Ovary (tissue), 9 donors: ENCODE results near the gene CFAP300. TPM values are rescaled to one million over a fixed set of nuclear protein-coding genes. Genes with fewer than 3 reads are reported as not detected.

Source experiments
- DNase-seq, 5 donors: peaks; one replicate each; pipeline ENCODE4 v3.0.0-alpha.2; 2019 to 2020
- H3K27ac ChIP-seq, 2 donors: fragments of 200-600 bp; one replicate each; pipeline versions ENCODE4 v1.5.1 to v1.8.0; 2019 to 2022
- H3K27me3 ChIP-seq: fragments of 200-600 bp; one replicate; pipeline ENCODE4 v1.8.0; 2022
- H3K36me3 ChIP-seq: fragments of 200-600 bp; sonication (generic); one replicate; pipeline ENCODE4 v1.5.1; 2019
- H3K4me1 ChIP-seq: one replicate; pipeline ENCODE4 v1.8.1; 2013; ENCODE audit warnings: mild to moderate bottlenecking, moderate library complexity; ENCODE audit not compliant: insufficient read depth
- H3K4me3 ChIP-seq: fragments of 200-600 bp; sonication (generic); one replicate; pipeline ENCODE4 v1.5.1; 2017
- H3K9me3 ChIP-seq, 2 donors: fragments of 200-600 bp in 1 of 2; sonication (generic) in 1 of 2; one replicate each; pipeline versions ENCODE4 v1.5.1 to v1.8.1; 2013 to 2019; ENCODE audit warnings: mild to moderate bottlenecking in 1 of 2, moderate library complexity in 1 of 2
- EP300 ChIP-seq: sonication (generic); formaldehyde crosslinking; IDR thresholded peaks from one replicate; pipeline ENCODE4 v1.6.1; 2017; ENCODE audit warnings: antibody characterized with exemption
- POLR2A ChIP-seq: fragments of 450-650 bp; IDR thresholded peaks from one replicate; pipeline ENCODE4 v1.6.1; 2017; ENCODE audit warnings: antibody characterized with exemption, mild to moderate bottlenecking, moderate library complexity
- WGBS, 3 donors: extraction: QIAGEN DNeasy Blood & Tissue Kit in 1 of 3; methylation state at CpG; one replicate each; pipeline versions ENCODE4 v1.1.5 to v1.1.7; 2013 to 2017; 5-methylcytosine and 5-hydroxymethylcytosine counted together
- intact Hi-C, 4 donors: fragments of 100-400 bp; cut with DNase I; formaldehyde crosslinking; loops; one replicate each; pipeline versions ENCODE4 v1.11.0 to v1.15.1; 2022 to 2023
- polyA plus RNA-seq, 2 donors: library from polyadenylated mRNA; stranded (reverse); fragments of 200-250 nt in 1 of 2; fragments of 350-450 nt in 1 of 2; fragmentation: Illumina TruSeq in 1 of 2; extraction: RNeasy Lipid Tissue Mini Kit (QIAGEN cat#74804) in 1 of 2; gene quantifications; one replicate each; pipeline ENCODE4 v1.2.3, GENCODE V29; 2013 to 2014
- total RNA-seq, 7 donors: library from RNA; depleted of rRNA in 2 of 7; stranded (reverse); fragments of >200 nt in 2 of 7; fragmentation: NEBNext Ultra II Directional in 3 of 7; extraction: Animal tissue kit (Norgen Biotek cat#: 25700) in 3 of 7; gene quantifications; one replicate each; pipeline versions ENCODE4 v1.1.0 to v1.2.4, GENCODE V29; 2016 to 2023
- TF ChIP-seq, protein P1 (sequence below), 3 donors: fragments of 450-650 bp in 2 of 3; fragments of 200-600 bp in 1 of 3; IDR thresholded peaks; one replicate each; pipeline versions ENCODE4 v1.5.1 to v1.8.0; 2016 to 2022; ENCODE audit warnings: antibody characterized with exemption in 3 of 3, mild to moderate bottlenecking in 1 of 3
- donor health status: DM: no; HTN: no; CAD: no; lungs with moderate emphysema.
- donor health status: DM: no; HTN: no; CAD: no.
- donor health status: Bipolar disorder and iron deficiency.
- donor health status: DM: yes; HTN: yes; CAD: no.
- donor health status: DM: no; HTN: no; CAD: no.
- donor health status: DM: yes; HTN: yes; CAD: no.

CFAP300 gene
- total and polyA plus RNA-seq, 9 donors, result 2.1 to 20.1 (median 5.7) TPM

DNA sequence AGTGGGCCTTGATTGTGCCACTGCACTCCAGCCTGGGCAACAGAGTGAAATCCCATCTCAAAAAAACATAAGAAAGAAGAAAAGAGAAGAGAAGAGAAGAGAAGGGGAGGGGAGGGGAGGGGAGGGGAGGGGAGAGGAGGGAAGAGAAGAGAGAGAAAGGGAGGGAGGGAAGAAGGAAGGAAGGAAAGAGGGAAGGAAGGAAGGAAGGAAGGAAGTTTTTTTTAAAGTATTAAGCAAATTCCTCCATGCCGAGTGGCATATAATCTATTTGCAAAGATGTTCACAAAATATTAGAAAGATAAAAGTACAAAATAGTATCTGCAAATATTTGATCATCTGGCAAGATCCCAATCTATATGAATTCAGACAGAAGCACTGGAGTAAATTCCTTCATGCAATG lies 10.5 kb upstream of the CFAP300 start:
- H3K27ac ChIP-seq, result no peak overlapping the region
- 87 to 92% (median 89%) methylated on average over 1 of the region's 1 CpG for WGBS, 3 donors
- H3K4me3 ChIP-seq, result no peak overlapping the region
- H3K4me1 ChIP-seq, result no peaks in the 10 kb centered on the region
- DNase-seq, result no peak
- intact Hi-C loops, result no loop called here
- no peaks in the 10 kb centered on the region for H3K9me3 ChIP-seq
- H3K27me3 ChIP-seq, result no peaks in the 10 kb centered on the region
- TF ChIP-seq, protein P1, sequence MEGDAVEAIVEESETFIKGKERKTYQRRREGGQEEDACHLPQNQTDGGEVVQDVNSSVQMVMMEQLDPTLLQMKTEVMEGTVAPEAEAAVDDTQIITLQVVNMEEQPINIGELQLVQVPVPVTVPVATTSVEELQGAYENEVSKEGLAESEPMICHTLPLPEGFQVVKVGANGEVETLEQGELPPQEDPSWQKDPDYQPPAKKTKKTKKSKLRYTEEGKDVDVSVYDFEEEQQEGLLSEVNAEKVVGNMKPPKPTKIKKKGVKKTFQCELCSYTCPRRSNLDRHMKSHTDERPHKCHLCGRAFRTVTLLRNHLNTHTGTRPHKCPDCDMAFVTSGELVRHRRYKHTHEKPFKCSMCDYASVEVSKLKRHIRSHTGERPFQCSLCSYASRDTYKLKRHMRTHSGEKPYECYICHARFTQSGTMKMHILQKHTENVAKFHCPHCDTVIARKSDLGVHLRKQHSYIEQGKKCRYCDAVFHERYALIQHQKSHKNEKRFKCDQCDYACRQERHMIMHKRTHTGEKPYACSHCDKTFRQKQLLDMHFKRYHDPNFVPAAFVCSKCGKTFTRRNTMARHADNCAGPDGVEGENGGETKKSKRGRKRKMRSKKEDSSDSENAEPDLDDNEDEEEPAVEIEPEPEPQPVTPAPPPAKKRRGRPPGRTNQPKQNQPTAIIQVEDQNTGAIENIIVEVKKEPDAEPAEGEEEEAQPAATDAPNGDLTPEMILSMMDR (IDR thresholded peaks at IDR 0.05), result no peak
- TF ChIP-seq POLR2A (no peak), EP300 (no peak)
- H3K36me3 ChIP-seq, result no peaks in the 10 kb centered on the region

DNA sequence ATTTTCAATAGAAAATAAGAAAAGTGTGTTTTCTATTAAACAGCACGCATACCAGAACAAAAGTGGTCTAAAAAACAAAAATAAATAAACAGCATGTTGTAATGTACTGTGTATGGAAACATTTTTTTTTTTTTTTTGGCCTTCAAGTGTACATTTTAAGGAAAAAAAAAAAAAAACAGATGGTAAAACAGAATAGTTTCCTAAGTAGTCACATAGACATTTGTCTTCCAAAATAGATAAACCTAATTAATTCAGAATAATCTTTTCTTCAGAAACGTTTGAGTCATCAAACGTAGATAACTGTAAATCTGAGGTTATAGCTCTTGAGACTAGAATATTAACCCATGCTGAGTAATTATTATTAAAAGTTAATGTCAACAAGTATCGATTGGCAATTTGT lies 396 bp upstream of the CFAP300 start:
- intact Hi-C loops, result no loop called here
- Histone ChIP-seq H3K4me3 (peak overlapping the region; percentile 61), H3K4me1 (peaks cover 2% of the 10 kb centered on the region), H3K36me3 (no peaks in the 10 kb centered on the region), H3K27me3 (peaks cover 2% of the 10 kb centered on the region), H3K27ac (peak overlapping the region in 1 of 2 donors; percentile 62), H3K9me3 (no peaks in the 10 kb centered on the region)
- no peak for DNase-seq
- TF ChIP-seq POLR2A, result no peak
- TF ChIP-seq EP300, result no peak
- TF ChIP-seq, protein P1 (IDR thresholded peaks at IDR 0.05), result no peak
- WGBS, 3 donors, result 10 to 17% (median 11%) methylated on average over 4 of the region's 4 CpGs

DNA sequence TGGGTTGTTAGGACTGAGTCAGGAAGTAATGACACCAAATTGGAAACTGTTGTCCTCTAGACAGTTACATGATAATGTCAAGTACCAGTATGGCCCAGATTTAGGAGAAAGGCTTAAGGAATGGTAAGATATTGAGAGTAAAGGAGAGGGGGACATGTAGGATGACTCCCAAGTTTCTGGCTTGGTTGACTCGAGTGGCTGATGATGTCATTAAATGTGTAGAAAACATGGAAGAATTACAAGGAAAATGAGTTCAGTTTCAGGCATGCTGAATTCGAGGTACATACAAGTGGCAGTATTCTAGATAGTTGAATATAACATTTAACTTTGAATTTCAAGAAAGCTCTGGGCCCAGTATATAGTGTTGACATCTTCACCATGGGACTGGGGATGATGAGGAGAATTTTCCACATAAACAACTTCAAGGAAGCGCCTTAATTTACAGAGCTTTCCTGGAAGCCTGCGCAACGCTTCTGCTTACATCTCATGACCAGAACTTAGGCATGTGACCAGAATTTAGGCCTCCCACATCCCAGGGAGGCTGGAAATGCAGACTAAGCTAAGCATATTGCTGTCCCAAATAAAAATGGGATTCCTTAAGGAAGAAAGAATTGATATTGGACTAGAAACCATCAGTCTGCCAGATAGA lies 3.8 kb downstream of the CFAP300 start:
- Histone ChIP-seq H3K27me3 (no peaks in the 10 kb centered on the region), H3K27ac (no peak overlapping the region), H3K4me3 (no peak overlapping the region), H3K9me3 (no peaks in the 10 kb centered on the region), H3K4me1 (peaks cover 2% of the 10 kb centered on the region), H3K36me3 (no peaks in the 10 kb centered on the region)
- WGBS, 3 donors, result 78 to 97% (median 88%) methylated on average over 5 of the region's 5 CpGs
- intact Hi-C loops, result loop anchor here in 1 of 4 donors (10.0 kb wide), 1 partner anchor 214 kb away; no protein-coding TSS in a partner anchor
- no peak for DNase-seq
- TF ChIP-seq, protein P1 (IDR thresholded peaks at IDR 0.05), result no peak
- TF ChIP-seq EP300 (no peak), POLR2A (no peak)

DNA sequence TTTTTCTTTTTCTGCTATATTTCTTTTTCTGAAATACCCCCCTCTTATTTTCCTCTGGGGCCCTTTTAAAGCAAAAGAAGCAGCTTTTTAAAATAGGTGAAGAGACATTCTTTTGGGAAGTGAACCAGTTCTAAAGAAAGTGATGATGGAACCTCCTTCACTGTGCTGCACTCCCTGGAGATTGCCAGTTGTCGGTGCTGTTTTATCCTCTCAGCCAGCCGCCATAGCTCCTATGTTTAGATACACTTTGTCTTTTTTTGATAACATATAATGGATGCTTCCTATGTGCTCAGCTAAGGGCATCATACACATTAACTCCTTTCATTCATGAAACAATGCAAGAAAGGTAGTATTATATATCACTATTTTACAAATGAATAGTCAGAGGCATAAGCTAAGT lies 14.0 kb downstream of the CFAP300 start:
- Histone ChIP-seq H3K27ac (no peak overlapping the region), H3K9me3 (no peaks in the 10 kb centered on the region), H3K27me3 (no peaks in the 10 kb centered on the region), H3K36me3 (no peaks in the 10 kb centered on the region), H3K4me1 (no peaks in the 10 kb centered on the region), H3K4me3 (no peak overlapping the region)
- TF ChIP-seq EP300 (no peak), POLR2A (no peak)
- TF ChIP-seq, protein P1 (IDR thresholded peaks at IDR 0.05), result no peak
- 47 to 59% (median 51%) methylated on average over 2 of the region's 2 CpGs for WGBS, 3 donors
- DNase-seq, result no peak
- intact Hi-C loops, result no loop called here
